Esophagus squamous epithelium (tissue), 4 donors: ENCODE measurements around the gene AKAP12.

Experiments
- POLR2A ChIP-seq, 4 donors: fragments of 450-650 bp; IDR thresholded peaks; one replicate each; pipeline ENCODE4 v1.6.1; 2017; ENCODE audit warnings: antibody characterized with exemption in 4 of 4, mild to moderate bottlenecking in 4 of 4, moderate library complexity in 3 of 4
- TF ChIP-seq, protein P1 (sequence below), 6 experiments: fragments of 450-650 bp in 4 of 6; fragments of 200-600 bp in 2 of 6; sonication (generic) in 2 of 6; IDR thresholded peaks; one replicate each; pipeline ENCODE4 v1.5.1; 2016 to 2019; ENCODE audit warnings: antibody characterized with exemption in 6 of 6, mild to moderate bottlenecking in 4 of 6, moderate library complexity in 4 of 6

DNA sequence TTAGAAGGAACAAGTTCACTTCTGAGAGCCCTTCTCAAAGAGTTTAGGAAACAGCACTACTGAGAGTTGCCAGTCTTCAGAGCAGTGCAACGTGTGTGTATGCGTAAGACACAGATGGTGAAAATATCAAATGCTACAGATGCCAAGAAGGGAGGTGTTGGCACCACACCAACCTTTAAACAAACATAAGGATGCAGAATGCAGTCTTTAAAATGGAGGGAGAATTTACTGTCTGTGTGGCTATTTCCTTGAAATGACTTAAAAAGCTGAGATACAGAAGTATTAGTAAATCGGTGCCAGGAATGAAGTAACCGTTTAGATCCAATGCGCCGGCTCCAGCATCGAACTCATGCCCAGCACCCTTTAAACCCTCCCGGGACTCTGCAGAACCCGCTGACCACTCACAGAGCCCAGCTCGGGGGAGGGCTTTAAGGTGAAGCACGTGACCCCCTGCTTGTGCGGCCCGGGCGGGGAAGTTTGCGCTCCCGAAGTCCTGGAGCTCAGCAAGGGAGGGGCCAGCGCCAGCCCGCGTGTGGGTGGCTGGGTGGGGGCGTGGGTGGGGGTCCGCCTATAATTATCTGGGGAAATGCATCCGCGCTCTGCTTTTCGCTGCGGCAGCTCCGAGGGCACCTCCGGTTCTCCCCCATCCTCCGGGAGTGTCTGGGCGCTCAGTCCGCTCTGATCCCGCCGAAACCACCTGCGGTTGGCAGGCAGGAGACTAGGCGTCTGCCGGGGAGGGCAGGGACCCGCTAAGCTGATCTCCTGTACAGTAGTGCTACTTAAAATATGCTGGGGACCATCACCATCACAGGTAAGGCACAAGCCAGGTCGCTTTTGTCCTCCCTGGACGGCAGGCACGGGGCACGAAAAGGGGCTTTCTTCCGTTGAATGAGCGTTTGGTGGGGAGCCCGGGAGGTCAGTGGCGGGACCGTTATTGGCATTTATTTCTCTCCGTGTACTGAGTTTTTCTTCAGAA lies 85.6 kb downstream of the AKAP12 start:
- TF ChIP-seq, protein P1, sequence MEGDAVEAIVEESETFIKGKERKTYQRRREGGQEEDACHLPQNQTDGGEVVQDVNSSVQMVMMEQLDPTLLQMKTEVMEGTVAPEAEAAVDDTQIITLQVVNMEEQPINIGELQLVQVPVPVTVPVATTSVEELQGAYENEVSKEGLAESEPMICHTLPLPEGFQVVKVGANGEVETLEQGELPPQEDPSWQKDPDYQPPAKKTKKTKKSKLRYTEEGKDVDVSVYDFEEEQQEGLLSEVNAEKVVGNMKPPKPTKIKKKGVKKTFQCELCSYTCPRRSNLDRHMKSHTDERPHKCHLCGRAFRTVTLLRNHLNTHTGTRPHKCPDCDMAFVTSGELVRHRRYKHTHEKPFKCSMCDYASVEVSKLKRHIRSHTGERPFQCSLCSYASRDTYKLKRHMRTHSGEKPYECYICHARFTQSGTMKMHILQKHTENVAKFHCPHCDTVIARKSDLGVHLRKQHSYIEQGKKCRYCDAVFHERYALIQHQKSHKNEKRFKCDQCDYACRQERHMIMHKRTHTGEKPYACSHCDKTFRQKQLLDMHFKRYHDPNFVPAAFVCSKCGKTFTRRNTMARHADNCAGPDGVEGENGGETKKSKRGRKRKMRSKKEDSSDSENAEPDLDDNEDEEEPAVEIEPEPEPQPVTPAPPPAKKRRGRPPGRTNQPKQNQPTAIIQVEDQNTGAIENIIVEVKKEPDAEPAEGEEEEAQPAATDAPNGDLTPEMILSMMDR (IDR thresholded peaks at IDR 0.05) = no peak
- TF ChIP-seq POLR2A (IDR thresholded peaks at IDR 0.05) = no peak
